ENCODE data around the gene EPHB3. TPM values are rescaled to one million over a fixed set of nuclear protein-coding genes. Genes with fewer than 3 reads are reported as not detected.

EPHB3 gene
- total RNA-seq, 1 donor from 2014 or later = 4.3 TPM

DNA sequence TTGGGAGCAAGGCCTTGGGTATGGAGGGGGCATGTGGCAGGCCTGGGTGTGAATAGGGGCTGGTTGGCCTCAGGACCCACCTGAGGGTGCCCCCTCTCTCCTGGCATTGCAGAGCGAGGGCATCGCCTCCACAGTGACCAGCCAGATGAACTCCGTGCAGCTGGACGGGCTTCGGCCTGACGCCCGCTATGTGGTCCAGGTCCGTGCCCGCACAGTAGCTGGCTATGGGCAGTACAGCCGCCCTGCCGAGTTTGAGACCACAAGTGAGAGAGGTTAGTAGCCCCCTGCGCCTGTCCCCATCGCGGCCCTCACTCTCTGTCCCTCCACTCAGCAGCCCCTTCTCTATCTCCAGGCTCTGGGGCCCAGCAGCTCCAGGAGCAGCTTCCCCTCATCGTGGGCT, 16.0 kb downstream of the EPHB3 start:
- Mint-ChIP-seq H3K4me1 (ENCODE audit: unreplicated experiment) (peaks cover 46% of the 10 kb centered on the region), H3K36me3 (ENCODE audit: low read depth, unreplicated experiment) (peaks cover 17% of the 10 kb centered on the region), H3K27me3 (ENCODE audit: unreplicated experiment) (peaks cover 19% of the 10 kb centered on the region), H3K4me3 (ENCODE audit: unreplicated experiment) (no peak overlapping the region), H3K27ac (ENCODE audit: unreplicated experiment) (no peak overlapping the region), H3K9me3 (ENCODE audit: unreplicated experiment) (no peaks in the 10 kb centered on the region)
- DNase-seq (ENCODE audit: low spot score) = no peak
- no peak for TF ChIP-seq CTCF (IDR thresholded peaks at IDR 0.05; ENCODE audit: unreplicated experiment)

GRCh38 chr3:184578218-184578617, 16.6 kb downstream of the EPHB3 start:
- peak overlapping the region; percentile 48 for H3K27ac Mint-ChIP-seq (ENCODE audit: unreplicated experiment)
- H3K36me3 Mint-ChIP-seq (ENCODE audit: low read depth, unreplicated experiment) = peaks cover 17% of the 10 kb centered on the region
- DNase-seq (ENCODE audit: low spot score) = no peak
- H3K4me1 Mint-ChIP-seq (ENCODE audit: unreplicated experiment) = peaks cover 51% of the 10 kb centered on the region
- no peaks in the 10 kb centered on the region for H3K9me3 Mint-ChIP-seq (ENCODE audit: unreplicated experiment)
- H3K27me3 Mint-ChIP-seq (ENCODE audit: unreplicated experiment) = peaks cover 23% of the 10 kb centered on the region
- TF ChIP-seq CTCF (IDR thresholded peaks at IDR 0.05; ENCODE audit: unreplicated experiment) = no peak
- H3K4me3 Mint-ChIP-seq (ENCODE audit: unreplicated experiment) = no peak overlapping the region

DNA sequence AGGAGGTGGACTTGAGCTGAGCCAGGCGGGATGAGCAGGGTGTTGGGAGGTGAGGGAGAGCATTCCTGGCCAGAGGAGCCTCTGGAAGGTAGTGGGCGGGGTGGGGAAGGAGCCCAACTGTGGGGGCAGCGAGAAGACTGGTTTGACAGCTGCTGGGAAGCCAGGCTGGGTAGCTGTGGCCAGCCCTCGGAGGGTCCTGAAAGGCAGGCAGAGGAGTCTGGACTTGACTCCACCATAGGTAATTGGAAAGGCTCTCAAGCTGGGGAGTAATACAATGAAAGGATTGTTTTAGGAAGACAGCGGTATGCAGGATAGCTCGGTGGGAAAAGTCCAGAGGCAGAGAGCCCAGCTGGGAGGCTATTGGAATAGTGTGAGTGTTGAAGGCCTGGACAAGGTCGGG, 17.2 kb downstream of the EPHB3 start:
- Mint-ChIP-seq H3K27me3 (ENCODE audit: unreplicated experiment) (peaks cover 23% of the 10 kb centered on the region), H3K36me3 (ENCODE audit: low read depth, unreplicated experiment) (peaks cover 17% of the 10 kb centered on the region), H3K4me1 (ENCODE audit: unreplicated experiment) (peaks cover 51% of the 10 kb centered on the region), H3K27ac (ENCODE audit: unreplicated experiment) (no peak overlapping the region), H3K9me3 (ENCODE audit: unreplicated experiment) (no peaks in the 10 kb centered on the region), H3K4me3 (ENCODE audit: unreplicated experiment) (peak overlapping the region; percentile 4)
- TF ChIP-seq CTCF (IDR thresholded peaks at IDR 0.05; ENCODE audit: unreplicated experiment) = no peak
- no peak for DNase-seq (ENCODE audit: low spot score)

GRCh38 chr3:184579513-184579912, 17.9 kb downstream of the EPHB3 start:
- no peak for DNase-seq (ENCODE audit: low spot score)
- TF ChIP-seq CTCF (IDR thresholded peaks at IDR 0.05; ENCODE audit: unreplicated experiment) = no peak
- H3K27ac Mint-ChIP-seq (ENCODE audit: unreplicated experiment) = no peak overlapping the region
- peaks cover 49% of the 10 kb centered on the region for H3K4me1 Mint-ChIP-seq (ENCODE audit: unreplicated experiment)
- peaks cover 17% of the 10 kb centered on the region for H3K36me3 Mint-ChIP-seq (ENCODE audit: low read depth, unreplicated experiment)
- peak overlapping the region; percentile 4 for H3K4me3 Mint-ChIP-seq (ENCODE audit: unreplicated experiment)
- H3K27me3 Mint-ChIP-seq (ENCODE audit: unreplicated experiment) = peaks cover 19% of the 10 kb centered on the region
- H3K9me3 Mint-ChIP-seq (ENCODE audit: unreplicated experiment) = no peaks in the 10 kb centered on the region

DNA sequence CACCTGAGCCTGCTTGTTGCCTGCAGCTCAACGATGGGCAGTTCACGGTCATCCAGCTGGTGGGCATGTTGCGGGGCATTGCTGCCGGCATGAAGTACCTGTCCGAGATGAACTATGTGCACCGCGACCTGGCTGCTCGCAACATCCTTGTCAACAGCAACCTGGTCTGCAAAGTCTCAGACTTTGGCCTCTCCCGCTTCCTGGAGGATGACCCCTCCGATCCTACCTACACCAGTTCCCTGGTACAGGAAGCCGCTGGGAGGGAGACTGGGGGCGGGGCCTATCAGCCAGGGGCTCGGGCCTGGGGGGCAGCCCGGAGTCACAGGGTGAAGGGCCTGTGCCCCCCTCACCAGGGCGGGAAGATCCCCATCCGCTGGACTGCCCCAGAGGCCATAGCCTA, 18.8 kb downstream of the EPHB3 start:
- no peak overlapping the region for H3K27ac Mint-ChIP-seq (ENCODE audit: unreplicated experiment)
- H3K4me1 Mint-ChIP-seq (ENCODE audit: unreplicated experiment) = peaks cover 47% of the 10 kb centered on the region
- peaks cover 19% of the 10 kb centered on the region for H3K27me3 Mint-ChIP-seq (ENCODE audit: unreplicated experiment)
- H3K9me3 Mint-ChIP-seq (ENCODE audit: unreplicated experiment) = no peaks in the 10 kb centered on the region
- no peak for DNase-seq (ENCODE audit: low spot score)
- no peak for TF ChIP-seq CTCF (IDR thresholded peaks at IDR 0.05; ENCODE audit: unreplicated experiment)
- H3K4me3 Mint-ChIP-seq (ENCODE audit: unreplicated experiment) = no peak overlapping the region
- peaks cover 17% of the 10 kb centered on the region for H3K36me3 Mint-ChIP-seq (ENCODE audit: low read depth, unreplicated experiment)

All from endothelial cell (in vitro differentiated cells).